Astrocyte (in vitro differentiated cells and primary cell): ENCODE data around the gene SGTA. TPM values are rescaled to one million over a fixed set of nuclear protein-coding genes. Genes with fewer than 3 reads are reported as not detected.

Experiments used
- DNase-seq: peaks from one replicate; pipeline ENCODE4 v3.0.0-alpha.2; 2010; ENCODE audit warnings: low read depth
- FAIRE-seq: peaks from 2 replicates; lab custom pipeline; 2011; peaks lifted over from hg19 to GRCh38; lab: Jason Lieb, UNC
- H2AFZ ChIP-seq: 2 replicates; pipeline ENCODE4 v1.6.0; 2012; ENCODE audit warnings: low read depth, low read length, inconsistent platforms
- H3K27ac ChIP-seq: 2 replicates; pipeline ENCODE4 v1.5.1; 2011; ENCODE audit warnings: low read depth, low read length, inconsistent platforms
- H3K27me3 ChIP-seq: 2 replicates; pipeline ENCODE4 v1.6.0; 2011; ENCODE audit warnings: low read length, inconsistent platforms; ENCODE audit not compliant: insufficient read depth
- H3K36me3 ChIP-seq: 2 replicates; pipeline ENCODE4 v1.5.1; 2011; ENCODE audit warnings: low read length, inconsistent platforms; ENCODE audit not compliant: insufficient read depth
- H3K4me1 ChIP-seq: 2 replicates; pipeline ENCODE4 v1.5.1; 2011; ENCODE audit warnings: low read length, inconsistent platforms; ENCODE audit not compliant: insufficient read depth
- H3K4me2 ChIP-seq: 2 replicates; pipeline ENCODE4 v1.6.0; 2012; ENCODE audit warnings: low read length, inconsistent platforms
- H3K4me3 ChIP-seq: 2 replicates; pipeline ENCODE4 v1.5.1; 2011; ENCODE audit warnings: low read depth, mild to moderate bottlenecking, low read length, inconsistent platforms; ENCODE audit not compliant: insufficient read depth
- H3K79me2 ChIP-seq: 2 replicates; pipeline ENCODE4 v1.6.0; 2012; ENCODE audit warnings: mild to moderate bottlenecking, low read length, inconsistent platforms; ENCODE audit not compliant: insufficient read depth
- H3K9ac ChIP-seq: 2 replicates; pipeline ENCODE4 v1.6.0; 2012; ENCODE audit warnings: mild to moderate bottlenecking, low read length, inconsistent platforms
- H3K9me3 ChIP-seq: 2 replicates; pipeline ENCODE4 v1.5.1; 2012; ENCODE audit warnings: low read depth, mild to moderate bottlenecking, low read length, inconsistent platforms; ENCODE audit not compliant: insufficient read depth
- H4K20me1 ChIP-seq: 2 replicates; pipeline ENCODE4 v1.6.0; 2012; ENCODE audit warnings: low read length, inconsistent platforms; ENCODE audit not compliant: insufficient read depth
- H3K27ac Mint-ChIP-seq: one replicate; pipeline ENCODE4 v1.8.0; 2021; ENCODE audit warnings: mild to moderate bottlenecking, mixed read lengths; ENCODE audit not compliant: unreplicated experiment
- H3K27me3 Mint-ChIP-seq: one replicate; pipeline ENCODE4 v1.8.0; 2021; ENCODE audit warnings: low read depth, mixed read lengths; ENCODE audit not compliant: unreplicated experiment
- H3K36me3 Mint-ChIP-seq: one replicate; pipeline ENCODE4 v1.8.0; 2021; ENCODE audit warnings: low read depth, mixed read lengths; ENCODE audit not compliant: unreplicated experiment
- H3K4me1 Mint-ChIP-seq: one replicate; pipeline ENCODE4 v1.8.0; 2021; ENCODE audit warnings: low read depth, mixed read lengths; ENCODE audit not compliant: unreplicated experiment
- H3K4me3 Mint-ChIP-seq: one replicate; pipeline ENCODE4 v1.8.0; 2021; ENCODE audit warnings: mild to moderate bottlenecking, moderate library complexity, mixed read lengths; ENCODE audit not compliant: unreplicated experiment
- H3K9me3 Mint-ChIP-seq: one replicate; pipeline ENCODE4 v1.8.0; 2021; ENCODE audit warnings: mild to moderate bottlenecking, mixed read lengths; ENCODE audit not compliant: unreplicated experiment
- EZH2 ChIP-seq: IDR thresholded peaks from 2 replicates; pipeline ENCODE4 v1.6.1; 2012; ENCODE audit warnings: mild to moderate bottlenecking, low read length, inconsistent platforms; ENCODE audit not compliant: insufficient read depth
- total RNA-seq: library from RNA; stranded (reverse); gene quantifications from 2 replicates; pipeline ENCODE4 v1.2.1, GENCODE V29; 2021
- TF ChIP-seq, protein P1 (sequence below): IDR thresholded peaks from 2 replicates; pipeline ENCODE4 v1.5.1; 2011; ENCODE audit warnings: low read depth, mild to moderate bottlenecking, inconsistent platforms, low read length, moderate library complexity; ENCODE audit not compliant: insufficient read depth

The SGTA gene
- total RNA-seq, 1 donor from 2014 or later, result 76.1 TPM

DNA sequence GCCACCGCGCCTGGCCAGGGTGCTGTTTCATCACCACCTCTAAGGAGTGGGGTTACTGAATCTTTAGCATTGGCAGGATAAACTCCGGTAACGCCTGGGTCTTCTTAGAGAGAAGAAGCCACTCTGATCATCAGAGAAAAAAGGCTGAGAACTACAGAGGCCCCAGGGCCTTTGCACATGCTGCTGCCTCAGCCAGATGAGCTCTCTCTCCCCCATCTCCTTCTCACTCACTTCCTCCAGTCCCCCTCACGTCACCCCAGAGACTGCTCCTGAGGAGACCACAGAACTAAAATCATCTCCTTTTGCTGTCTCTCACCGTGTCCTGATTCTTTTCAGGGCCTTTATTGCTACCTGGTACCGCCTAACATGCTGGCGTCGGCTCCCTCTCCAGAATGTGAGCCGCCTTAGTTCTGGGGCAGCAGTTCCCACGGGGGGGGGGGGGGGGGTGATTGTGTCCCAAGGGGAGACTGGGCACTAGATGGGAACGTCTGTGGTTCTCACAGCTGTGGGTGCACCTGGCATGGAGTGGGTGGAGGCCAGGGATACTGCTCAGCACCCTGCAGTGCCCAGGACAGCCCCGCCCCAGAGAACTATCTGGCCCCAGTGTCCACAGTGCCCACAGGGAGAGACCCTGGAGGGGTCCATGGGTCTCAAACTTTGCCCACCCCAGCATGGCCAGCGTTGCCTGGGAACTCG is 56.8 kb downstream of the SGTA start:
- Histone ChIP-seq H3K27ac (no peak overlapping the region), H3K27me3 (peaks cover 6% of the 10 kb centered on the region), H3K4me2 (no peak overlapping the region), H3K4me1 (peaks cover 16% of the 10 kb centered on the region), H3K36me3 (no peaks in the 10 kb centered on the region), H3K9ac (no peak overlapping the region), H2AFZ (no peak overlapping the region), H3K9me3 (no peaks in the 10 kb centered on the region), H3K4me3 (no peak overlapping the region), H3K79me2 (no peaks in the 10 kb centered on the region), H4K20me1 (no peaks in the 10 kb centered on the region)
- FAIRE-seq (no peak), DNase-seq (no peak)
- Mint-ChIP-seq H3K27me3 (peaks cover 11% of the 10 kb centered on the region), H3K4me3 (no peak overlapping the region), H3K9me3 (no peaks in the 10 kb centered on the region), H3K4me1 (no peaks in the 10 kb centered on the region), H3K36me3 (no peaks in the 10 kb centered on the region), H3K27ac (no peak overlapping the region)
- TF ChIP-seq EZH2, result no peak
- TF ChIP-seq, protein P1, sequence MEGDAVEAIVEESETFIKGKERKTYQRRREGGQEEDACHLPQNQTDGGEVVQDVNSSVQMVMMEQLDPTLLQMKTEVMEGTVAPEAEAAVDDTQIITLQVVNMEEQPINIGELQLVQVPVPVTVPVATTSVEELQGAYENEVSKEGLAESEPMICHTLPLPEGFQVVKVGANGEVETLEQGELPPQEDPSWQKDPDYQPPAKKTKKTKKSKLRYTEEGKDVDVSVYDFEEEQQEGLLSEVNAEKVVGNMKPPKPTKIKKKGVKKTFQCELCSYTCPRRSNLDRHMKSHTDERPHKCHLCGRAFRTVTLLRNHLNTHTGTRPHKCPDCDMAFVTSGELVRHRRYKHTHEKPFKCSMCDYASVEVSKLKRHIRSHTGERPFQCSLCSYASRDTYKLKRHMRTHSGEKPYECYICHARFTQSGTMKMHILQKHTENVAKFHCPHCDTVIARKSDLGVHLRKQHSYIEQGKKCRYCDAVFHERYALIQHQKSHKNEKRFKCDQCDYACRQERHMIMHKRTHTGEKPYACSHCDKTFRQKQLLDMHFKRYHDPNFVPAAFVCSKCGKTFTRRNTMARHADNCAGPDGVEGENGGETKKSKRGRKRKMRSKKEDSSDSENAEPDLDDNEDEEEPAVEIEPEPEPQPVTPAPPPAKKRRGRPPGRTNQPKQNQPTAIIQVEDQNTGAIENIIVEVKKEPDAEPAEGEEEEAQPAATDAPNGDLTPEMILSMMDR, result no peak

DNA sequence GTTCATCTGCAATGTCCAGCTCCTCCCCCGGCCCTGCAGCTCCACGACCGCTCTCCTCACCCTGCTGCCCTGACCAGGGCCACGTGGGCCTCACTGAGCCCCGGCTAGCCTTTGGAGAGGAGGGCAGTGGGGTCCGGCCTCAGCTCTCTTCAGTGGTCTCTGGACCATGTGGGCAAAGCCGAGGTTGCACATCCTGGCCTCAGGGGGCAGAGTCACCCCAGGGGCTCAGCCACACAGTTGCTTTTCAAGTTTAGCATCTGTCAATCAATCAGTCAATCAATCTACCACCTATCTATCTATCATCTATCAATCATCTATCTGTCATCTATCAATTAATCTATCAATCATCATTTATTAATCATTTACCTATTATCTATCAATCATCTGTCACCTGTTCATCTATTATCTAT is 58.9 kb downstream of the SGTA start:
- TF ChIP-seq EZH2, result no peak
- TF ChIP-seq, protein P1, result no peak
- no peaks in the 10 kb centered on the region for H3K36me3 Mint-ChIP-seq
- no peaks in the 10 kb centered on the region for H4K20me1 ChIP-seq
- H3K4me1 Mint-ChIP-seq, result no peaks in the 10 kb centered on the region
- no peak overlapping the region for H3K27ac Mint-ChIP-seq
- no peak overlapping the region for H3K4me2 ChIP-seq
- no peak overlapping the region for H2AFZ ChIP-seq
- H3K27ac ChIP-seq, result no peak overlapping the region
- DNase-seq, result no peak
- peak overlapping the region; percentile 0 for H3K4me3 Mint-ChIP-seq
- peaks cover 6% of the 10 kb centered on the region for H3K27me3 ChIP-seq
- no peaks in the 10 kb centered on the region for H3K9me3 ChIP-seq
- no peak for FAIRE-seq
- no peaks in the 10 kb centered on the region for H3K9me3 Mint-ChIP-seq
- peaks cover 15% of the 10 kb centered on the region for H3K27me3 Mint-ChIP-seq
- no peaks in the 10 kb centered on the region for H3K36me3 ChIP-seq
- peaks cover 22% of the 10 kb centered on the region for H3K4me1 ChIP-seq
- no peaks in the 10 kb centered on the region for H3K79me2 ChIP-seq
- no peak overlapping the region for H3K9ac ChIP-seq
- no peak overlapping the region for H3K4me3 ChIP-seq

DNA sequence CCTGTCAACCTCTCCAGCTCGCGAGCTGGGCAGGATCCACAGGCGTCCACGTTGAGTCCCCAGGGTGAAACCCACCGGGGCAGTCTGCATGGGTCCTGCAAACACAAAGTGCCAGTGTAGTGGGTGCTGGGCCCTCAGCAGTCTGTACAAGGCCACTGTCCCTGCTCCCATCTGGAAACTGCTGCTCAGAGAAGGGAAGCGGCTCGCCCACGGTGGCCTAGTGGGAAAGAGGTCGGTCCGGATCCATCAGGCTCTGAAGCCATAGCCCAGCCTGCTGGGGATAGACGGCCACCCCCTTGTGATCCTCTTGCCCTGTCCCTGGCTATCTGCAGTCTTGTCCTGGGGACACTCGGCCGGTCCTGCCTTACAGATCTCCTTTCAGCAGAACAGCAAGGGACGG is 59.3 kb downstream of the SGTA start:
- no peak overlapping the region for H3K27ac Mint-ChIP-seq
- H3K4me3 Mint-ChIP-seq, result no peak overlapping the region
- H3K36me3 Mint-ChIP-seq, result no peaks in the 10 kb centered on the region
- Histone ChIP-seq H3K4me1 (peaks cover 22% of the 10 kb centered on the region), H3K27ac (no peak overlapping the region), H3K4me2 (peak overlapping the region; percentile 66), H3K9ac (no peak overlapping the region), H3K79me2 (no peaks in the 10 kb centered on the region), H3K36me3 (no peaks in the 10 kb centered on the region), H2AFZ (no peak overlapping the region), H3K27me3 (peaks cover 6% of the 10 kb centered on the region), H3K9me3 (no peaks in the 10 kb centered on the region), H4K20me1 (no peaks in the 10 kb centered on the region), H3K4me3 (no peak overlapping the region)
- H3K4me1 Mint-ChIP-seq, result no peaks in the 10 kb centered on the region
- H3K27me3 Mint-ChIP-seq, result peaks cover 15% of the 10 kb centered on the region
- FAIRE-seq (no peak), DNase-seq (no peak)
- H3K9me3 Mint-ChIP-seq, result no peaks in the 10 kb centered on the region
- TF ChIP-seq, protein P1, result no peak
- TF ChIP-seq EZH2, result no peak
